ENCODE measurements around the gene ALKBH2. TPM values are rescaled to one million over a fixed set of nuclear protein-coding genes. Genes with fewer than 3 reads are reported as not detected.

Gene ALKBH2
- total RNA-seq, 1 experiment from 2014 or later: 29.6 TPM

- Histone ChIP-seq H3K4me3 (ENCODE audit: insufficient read depth, low read depth, low read length) (no peak overlapping the region), H3K36me3 (replicated peaks; ENCODE audit: control insufficient read depth, insufficient read depth, low read length) (peaks cover 34% of the 10 kb centered on the region), H3K27me3 (ENCODE audit: control insufficient read depth, insufficient read depth, low read length) (no peaks in the 10 kb centered on the region)
- no peak for DNase-seq
Observed at GRCh38 chr12:109099431-109100020, 6.3 kb upstream of the ALKBH2 start.

GRCh38 chr12:109098651-109099050, 5.4 kb upstream of the ALKBH2 start:
- Histone ChIP-seq H3K36me3 (replicated peaks; ENCODE audit: control insufficient read depth, insufficient read depth, low read length) (peaks cover 28% of the 10 kb centered on the region), H3K4me3 (ENCODE audit: insufficient read depth, low read depth, low read length) (peak overlapping the region; percentile 66), H3K27me3 (ENCODE audit: control insufficient read depth, insufficient read depth, low read length) (no peaks in the 10 kb centered on the region)
- peak; percentile 24 for DNase-seq

- Histone ChIP-seq H3K36me3 (replicated peaks; ENCODE audit: control insufficient read depth, insufficient read depth, low read length) (peaks cover 26% of the 10 kb centered on the region), H3K4me3 (ENCODE audit: insufficient read depth, low read depth, low read length) (peak overlapping the region; percentile 66), H3K27me3 (ENCODE audit: control insufficient read depth, insufficient read depth, low read length) (no peaks in the 10 kb centered on the region)
- DNase-seq: no peak
Observed at GRCh38 chr12:109098183-109098604, 4.9 kb upstream of the ALKBH2 start.

GRCh38 chr12:109097435-109098182, 4.3 kb upstream of the ALKBH2 start, which contains the start of gene UNG:
Gene UNG (plus strand): TSS chr12:109097597. CDS start chr12:109097680, 83 bp downstream.
- Histone ChIP-seq H3K27me3 (ENCODE audit: control insufficient read depth, insufficient read depth, low read length) (no peaks in the 10 kb centered on the region), H3K36me3 (replicated peaks; ENCODE audit: control insufficient read depth, insufficient read depth, low read length) (peaks cover 24% of the 10 kb centered on the region), H3K4me3 (ENCODE audit: insufficient read depth, low read depth, low read length) (peak within 1 kb of the TSS; percentile 79)
- DNase-seq: peak; percentile 98

GRCh38 chr12:109097140-109097434, 3.8 kb upstream of the ALKBH2 start:
- Histone ChIP-seq H3K36me3 (replicated peaks; ENCODE audit: control insufficient read depth, insufficient read depth, low read length) (peaks cover 20% of the 10 kb centered on the region), H3K27me3 (ENCODE audit: control insufficient read depth, insufficient read depth, low read length) (no peaks in the 10 kb centered on the region), H3K4me3 (ENCODE audit: insufficient read depth, low read depth, low read length) (peak overlapping the region; percentile 79)
- DNase-seq: no peak

- H3K4me3 ChIP-seq (ENCODE audit: insufficient read depth, low read depth, low read length): peak overlapping the region; percentile 37
- DNase-seq: no peak
- H3K27me3 ChIP-seq (ENCODE audit: control insufficient read depth, insufficient read depth, low read length): no peaks in the 10 kb centered on the region
- peaks cover 9% of the 10 kb centered on the region for H3K36me3 ChIP-seq (replicated peaks; ENCODE audit: control insufficient read depth, insufficient read depth, low read length)
Observed at GRCh38 chr12:109092497-109093021, 713 bp downstream of the ALKBH2 start.

- DNase-seq: no peak
- Histone ChIP-seq H3K27me3 (ENCODE audit: control insufficient read depth, insufficient read depth, low read length) (no peaks in the 10 kb centered on the region), H3K36me3 (replicated peaks; ENCODE audit: control insufficient read depth, insufficient read depth, low read length) (peaks cover 10% of the 10 kb centered on the region), H3K4me3 (ENCODE audit: insufficient read depth, low read depth, low read length) (no peak overlapping the region)
Observed at GRCh38 chr12:109089683-109090082, 3.6 kb downstream of the ALKBH2 start.

GRCh38 chr12:109088818-109089217, 4.5 kb downstream of the ALKBH2 start:
- no peak for DNase-seq
- Histone ChIP-seq H3K27me3 (ENCODE audit: control insufficient read depth, insufficient read depth, low read length) (no peaks in the 10 kb centered on the region), H3K36me3 (replicated peaks; ENCODE audit: control insufficient read depth, insufficient read depth, low read length) (peaks cover 10% of the 10 kb centered on the region), H3K4me3 (ENCODE audit: insufficient read depth, low read depth, low read length) (no peak overlapping the region)

- Histone ChIP-seq H3K4me3 (ENCODE audit: insufficient read depth, low read depth, low read length) (no peak overlapping the region), H3K36me3 (replicated peaks; ENCODE audit: control insufficient read depth, insufficient read depth, low read length) (peaks cover 10% of the 10 kb centered on the region), H3K27me3 (ENCODE audit: control insufficient read depth, insufficient read depth, low read length) (no peaks in the 10 kb centered on the region)
- DNase-seq: no peak
Observed at GRCh38 chr12:109087250-109087649, 6.0 kb downstream of the ALKBH2 start.

GRCh38 chr12:109085590-109085989, 7.7 kb downstream of the ALKBH2 start:
- no peak for DNase-seq
- Histone ChIP-seq H3K36me3 (replicated peaks; ENCODE audit: control insufficient read depth, insufficient read depth, low read length) (peaks cover 10% of the 10 kb centered on the region), H3K4me3 (ENCODE audit: insufficient read depth, low read depth, low read length) (no peak overlapping the region), H3K27me3 (ENCODE audit: control insufficient read depth, insufficient read depth, low read length) (no peaks in the 10 kb centered on the region)

GRCh38 chr12:109084425-109084824, 8.8 kb downstream of the ALKBH2 start:
- Histone ChIP-seq H3K4me3 (ENCODE audit: insufficient read depth, low read depth, low read length) (no peak overlapping the region), H3K36me3 (replicated peaks; ENCODE audit: control insufficient read depth, insufficient read depth, low read length) (peaks cover 7% of the 10 kb centered on the region), H3K27me3 (ENCODE audit: control insufficient read depth, insufficient read depth, low read length) (no peaks in the 10 kb centered on the region)
- DNase-seq: no peak

- no peak overlapping the region for H3K4me3 ChIP-seq (ENCODE audit: insufficient read depth, low read depth, low read length)
Observed at GRCh38 chr12:109082751-109083150, 10.5 kb downstream of the ALKBH2 start.

GRCh38 chr12:109074866-109075265, 18.4 kb downstream of the ALKBH2 start:
- H3K27me3 ChIP-seq (ENCODE audit: control insufficient read depth, insufficient read depth, low read length): no peaks in the 10 kb centered on the region
- no peaks in the 10 kb centered on the region for H3K36me3 ChIP-seq (replicated peaks; ENCODE audit: control insufficient read depth, insufficient read depth, low read length)
- no peak for DNase-seq
- H3K4me3 ChIP-seq (ENCODE audit: insufficient read depth, low read depth, low read length): no peak overlapping the region

More at GRCh38 chr12:109082751-109083150, 10.5 kb downstream of the ALKBH2 start:
- H3K27me3 ChIP-seq (ENCODE audit: control insufficient read depth, insufficient read depth, low read length): no peaks in the 10 kb centered on the region
- no peak for DNase-seq
- H3K36me3 ChIP-seq (replicated peaks; ENCODE audit: control insufficient read depth, insufficient read depth, low read length): peaks cover 2% of the 10 kb centered on the region; the same call in 1 of the 2 replicates

- Histone ChIP-seq H3K4me3 (ENCODE audit: insufficient read depth, low read depth, low read length) (no peak overlapping the region), H3K27me3 (ENCODE audit: control insufficient read depth, insufficient read depth, low read length) (no peaks in the 10 kb centered on the region), H3K36me3 (replicated peaks; ENCODE audit: control insufficient read depth, insufficient read depth, low read length) (no peaks in the 10 kb centered on the region)
- peak; percentile 86 for DNase-seq
Observed at GRCh38 chr12:109069307-109070271, 23.7 kb downstream of the ALKBH2 start.

All from H7 (cell line).